SK-MEL-5 (cell line): ENCODE measurements around the gene TAF11L13. TPM values are rescaled to one million over a fixed set of nuclear protein-coding genes. Genes with fewer than 3 reads are reported as not detected.

Experiments
- DNase-seq: peaks from one replicate; pipeline ENCODE4 v3.0.0-alpha.2; 2016; ENCODE audit warnings: low read depth, low spot score
- in situ Hi-C: cut with HindIII; loops from 2 replicates; pipeline ENCODE4 v1.10.0; 2016; ENCODE audit warnings: low sequenced_read_pairs, high pct_unique_total_duplicates, low pct_unique_long_range_greater_than_20kb
- small RNA-seq, 2 experiments: library from RNA; depleted of rRNA; stranded (forward); fragments of <200 nt; gene quantifications; one replicate each; pipeline ENCODE3, GENCODE V24; 2014
- total RNA-seq: library from RNA; depleted of rRNA; stranded (reverse); fragments of >200 nt; shearing (Covaris generic); gene quantifications from 2 replicates; pipeline ENCODE4 v1.2.3, GENCODE V29; 2014; rRNA removed

Gene TAF11L13
- total RNA-seq, 1 experiment from 2014 or later, result not detected

- in situ Hi-C loops, result no loop called here
- DNase-seq, result no peak
Measured at GRCh38 chr5:17665836-17666235, 33.9 kb downstream of the TAF11L13 start.

- no peak for DNase-seq
- in situ Hi-C loops, result no loop called here
Measured at GRCh38 chr5:17666726-17667235, 34.9 kb downstream of the TAF11L13 start.

DNA sequence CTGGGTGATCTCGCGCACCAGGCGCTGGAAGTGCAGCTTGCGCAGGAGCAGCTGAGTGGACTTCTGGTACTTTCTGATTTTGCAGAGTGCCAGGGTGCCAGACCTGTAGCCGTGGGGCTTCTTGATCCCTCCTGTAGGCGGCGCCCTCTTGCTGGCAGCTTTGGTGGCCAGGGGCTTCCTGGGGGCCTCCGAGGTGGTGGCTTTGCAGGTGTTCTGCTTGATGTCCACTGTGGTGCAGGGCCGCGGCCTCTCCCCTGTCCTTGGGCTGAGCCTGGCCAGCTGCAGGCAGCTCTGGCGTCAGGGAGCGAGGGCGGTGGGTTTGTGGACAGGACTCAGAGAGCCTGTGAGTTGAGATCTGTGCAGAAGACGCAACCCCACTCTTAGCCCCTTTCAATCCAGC lies 38.5 kb downstream of the TAF11L13 start:
- in situ Hi-C loops, result no loop called here
- no peak for DNase-seq

GRCh38 chr5:17678751-17679324 lies 47.0 kb downstream of the TAF11L13 start:
- in situ Hi-C loops, result no loop called here
- no peak for DNase-seq

GRCh38 chr5:17679597-17680203 lies 47.8 kb downstream of the TAF11L13 start:
- in situ Hi-C loops, result no loop called here
- DNase-seq, result peak; percentile 69

GRCh38 chr5:17680737-17681136 lies 48.8 kb downstream of the TAF11L13 start:
- in situ Hi-C loops, result no loop called here

More at GRCh38 chr5:17680737-17681136, 48.8 kb downstream of the TAF11L13 start:
- no peak for DNase-seq

Small RNA genes lying within 50 kb of the gene (small RNA-seq; reads per million reads assigned to genes)
- gene AC233724.1, result 0 reads per million in 2 experiments
- gene AC233724.12, result 0 reads per million in 2 experiments
- gene AC233724.2, result 0 reads per million in 2 experiments
- 0 reads per million in 2 experiments for gene AC233724.3
- 0 reads per million in 2 experiments for gene AC233724.4
- 0 reads per million in 2 experiments for gene AC233724.6
- gene AC233724.7, result 0 reads per million in 2 experiments

Other genes starting within 250 kb of the TAF11L13 start
- gene TAF11L2, start 133.9 kb upstream of the TAF11L13 start, total RNA-seq, result not detected in 2 replicates
- not detected in 2 replicates for gene TAF11L3, start 113.7 kb upstream of the TAF11L13 start, total RNA-seq
- gene TAF11L4, start 110.3 kb upstream of the TAF11L13 start, total RNA-seq, result not detected in 2 replicates
- not detected in 2 replicates for gene TAF11L5, start 106.9 kb upstream of the TAF11L13 start, total RNA-seq
- not detected in 2 replicates for gene TAF11L6, start 103.4 kb upstream of the TAF11L13 start, total RNA-seq
- gene TAF11L7, start 46.3 kb upstream of the TAF11L13 start, total RNA-seq, result not detected in 2 replicates
- not detected in 2 replicates for gene TAF11L8, start 41.1 kb upstream of the TAF11L13 start, total RNA-seq
- gene TAF11L9, start 37.7 kb upstream of the TAF11L13 start, total RNA-seq, result not detected in 2 replicates
- gene TAF11L10, start 34.3 kb upstream of the TAF11L13 start, total RNA-seq, result not detected in 2 replicates
- gene TAF11L11, start 27.9 kb upstream of the TAF11L13 start, total RNA-seq, result not detected in 2 replicates
- gene TAF11L12, start 21.7 kb upstream of the TAF11L13 start, total RNA-seq, result not detected in 2 replicates
- not detected in 2 replicates for gene TAF11L14, start 2.4 kb downstream of the TAF11L13 start, total RNA-seq